ENCODE data around the gene EEF1AKMT1. TPM values are rescaled to one million over a fixed set of nuclear protein-coding genes. Genes with fewer than 3 reads are reported as not detected.
"Not testable (repeated sequence)": the region's sequence is repeated elsewhere in the genome, so short reads cannot be mapped to it uniquely, and the experiment has no call there.

EEF1AKMT1 gene
- total RNA-seq, 1 donor from 2014 or later: 12.9 TPM

- H3K27ac Mint-ChIP-seq: no peak overlapping the region
- no peaks in the 10 kb centered on the region for H3K9me3 Mint-ChIP-seq
- DNase-seq (ENCODE audit: low spot score): no peak
- peaks cover 55% of the 10 kb centered on the region for H3K27me3 Mint-ChIP-seq (ENCODE audit: insufficient read depth)
- intact Hi-C loops (cut with micrococcal nuclease): loop anchor here (10.0 kb wide), 2 partner anchors 285 to 475 kb away; partner anchors contain the start of genes MRPL57 and SKA3
- H3K4me1 Mint-ChIP-seq (ENCODE audit: low read depth): peaks cover 5% of the 10 kb centered on the region
- no peak overlapping the region for H3K4me3 Mint-ChIP-seq
- H3K36me3 Mint-ChIP-seq (ENCODE audit: low read depth): no peaks in the 10 kb centered on the region
These were observed 74.0 kb downstream of the EEF1AKMT1 start for GRCh38 chr13:20699715-20700114.

DNA sequence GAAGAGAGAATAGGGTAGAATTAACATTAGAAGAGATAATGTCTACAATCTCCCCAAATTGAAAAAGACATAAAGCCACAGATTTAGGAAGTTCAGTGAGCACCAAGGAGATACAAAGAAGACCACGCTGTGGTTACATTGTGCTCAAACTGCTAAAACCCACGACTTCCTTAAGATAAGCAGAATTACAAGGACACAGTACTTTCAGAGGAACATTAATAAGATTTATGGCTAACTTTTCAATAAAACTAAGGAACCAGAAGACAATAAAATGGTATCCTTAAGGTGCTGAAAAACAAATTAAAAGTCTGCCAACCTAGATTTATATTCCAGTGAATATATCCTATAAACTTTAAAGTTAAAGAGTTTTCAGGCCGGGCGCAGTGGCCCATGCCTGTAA, 77.7 kb downstream of the EEF1AKMT1 start:
- Mint-ChIP-seq H3K9me3 (no peaks in the 10 kb centered on the region), H3K27ac (no peak overlapping the region), H3K27me3 (ENCODE audit: insufficient read depth) (peaks cover 34% of the 10 kb centered on the region), H3K4me3 (no peak overlapping the region), H3K36me3 (ENCODE audit: low read depth) (no peaks in the 10 kb centered on the region), H3K4me1 (ENCODE audit: low read depth) (no peaks in the 10 kb centered on the region)
- intact Hi-C loops (cut with micrococcal nuclease): no loop called here
- DNase-seq (ENCODE audit: low spot score): no peak

DNA sequence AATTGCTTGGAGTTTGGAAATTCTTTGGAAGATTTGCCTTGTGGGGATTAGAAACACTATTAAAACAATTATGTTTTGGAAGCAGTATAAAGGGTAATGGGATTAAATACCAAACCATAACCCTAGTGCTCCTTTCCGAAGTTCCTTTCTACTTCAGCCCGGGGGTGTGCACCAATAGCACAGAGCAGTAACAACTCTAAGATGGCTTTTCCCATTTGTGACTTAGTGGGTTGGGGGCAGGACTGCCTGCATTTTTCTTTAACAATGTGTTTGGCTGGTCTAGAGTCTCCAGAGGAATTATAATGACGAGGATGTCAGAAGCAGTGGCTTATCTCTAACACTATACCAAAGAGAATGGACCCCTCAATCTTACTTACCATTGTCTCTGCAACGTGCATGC, 82.1 kb downstream of the EEF1AKMT1 start:
- Mint-ChIP-seq H3K27me3 (ENCODE audit: insufficient read depth) (peaks cover 13% of the 10 kb centered on the region), H3K36me3 (ENCODE audit: low read depth) (no peaks in the 10 kb centered on the region), H3K4me3 (no peak overlapping the region)

GRCh38 chr13:20689291-20689690, 84.5 kb downstream of the EEF1AKMT1 start:
- Mint-ChIP-seq H3K27ac (no peak overlapping the region), H3K9me3 (no peaks in the 10 kb centered on the region), H3K4me3 (no peak overlapping the region), H3K27me3 (ENCODE audit: insufficient read depth) (no peaks in the 10 kb centered on the region), H3K4me1 (ENCODE audit: low read depth) (no peaks in the 10 kb centered on the region), H3K36me3 (ENCODE audit: low read depth) (no peaks in the 10 kb centered on the region)
- DNase-seq (ENCODE audit: low spot score): no peak
- intact Hi-C loops (cut with micrococcal nuclease): no loop called here

More for the DNA sequence above, 82.1 kb downstream of the EEF1AKMT1 start:
- intact Hi-C loops (cut with micrococcal nuclease): no loop called here
- H3K9me3 Mint-ChIP-seq: no peaks in the 10 kb centered on the region
- H3K4me1 Mint-ChIP-seq (ENCODE audit: low read depth): no peaks in the 10 kb centered on the region
- DNase-seq (ENCODE audit: low spot score): no peak
- H3K27ac Mint-ChIP-seq: no peak overlapping the region

DNA sequence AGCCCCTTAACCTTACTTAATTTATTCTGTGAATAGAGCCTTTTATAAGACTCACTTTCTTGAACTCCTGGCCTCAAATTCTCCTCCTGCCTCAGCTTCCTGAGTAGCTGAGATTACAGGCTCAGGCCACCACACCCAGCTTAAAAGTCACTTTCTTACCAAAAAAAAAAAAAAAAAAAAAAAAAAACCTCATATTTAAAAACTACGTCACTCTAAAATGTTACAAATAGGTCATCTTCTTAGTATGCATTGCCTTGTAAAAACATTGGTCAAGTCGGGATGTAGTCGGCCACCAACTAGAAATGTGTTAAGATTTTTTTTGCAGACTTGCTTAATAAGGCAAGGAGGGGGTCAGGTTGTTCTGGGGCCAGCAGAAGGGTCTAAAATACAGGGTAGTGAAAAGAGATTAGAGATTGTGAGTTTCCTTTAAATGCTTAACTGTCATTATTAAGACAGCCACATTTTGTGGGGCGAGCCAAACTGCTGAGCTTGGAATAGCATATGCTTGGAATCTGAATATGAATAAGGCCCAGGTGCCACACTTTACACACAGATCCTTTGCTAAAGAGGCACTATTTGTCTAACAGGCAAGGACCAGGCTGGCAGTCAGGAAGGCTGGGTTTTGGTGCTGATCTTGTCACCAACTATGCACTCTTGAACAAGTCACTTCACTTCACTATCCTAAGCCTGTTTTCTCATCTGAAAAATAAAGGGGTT, 86.7 kb downstream of the EEF1AKMT1 start:
- Mint-ChIP-seq H3K27ac (no peak overlapping the region), H3K9me3 (no peaks in the 10 kb centered on the region), H3K4me1 (ENCODE audit: low read depth) (no peaks in the 10 kb centered on the region), H3K27me3 (ENCODE audit: insufficient read depth) (no peaks in the 10 kb centered on the region), H3K4me3 (no peak overlapping the region), H3K36me3 (ENCODE audit: low read depth) (no peaks in the 10 kb centered on the region)
- intact Hi-C loops (cut with micrococcal nuclease): no loop called here
- DNase-seq (ENCODE audit: low spot score): no peak

- intact Hi-C loops (cut with micrococcal nuclease): no loop called here
- Mint-ChIP-seq H3K27ac (no peak overlapping the region), H3K4me1 (ENCODE audit: low read depth) (no peaks in the 10 kb centered on the region), H3K9me3 (no peaks in the 10 kb centered on the region), H3K36me3 (ENCODE audit: low read depth) (no peaks in the 10 kb centered on the region), H3K4me3 (no peak overlapping the region), H3K27me3 (ENCODE audit: insufficient read depth) (no peaks in the 10 kb centered on the region)
- no peak for DNase-seq (ENCODE audit: low spot score)
These were observed 87.6 kb downstream of the EEF1AKMT1 start for GRCh38 chr13:20686167-20686566.

GRCh38 chr13:20685092-20685491, 88.7 kb downstream of the EEF1AKMT1 start:
- no peak overlapping the region for H3K27ac Mint-ChIP-seq
- H3K4me3 Mint-ChIP-seq: no peak overlapping the region
- H3K36me3 Mint-ChIP-seq (ENCODE audit: low read depth): no peaks in the 10 kb centered on the region
- no peaks in the 10 kb centered on the region for H3K4me1 Mint-ChIP-seq (ENCODE audit: low read depth)
- intact Hi-C loops (cut with micrococcal nuclease): no loop called here
- peaks cover 4% of the 10 kb centered on the region for H3K27me3 Mint-ChIP-seq (ENCODE audit: insufficient read depth)
- no peak for DNase-seq (ENCODE audit: low spot score)
- H3K9me3 Mint-ChIP-seq: no peaks in the 10 kb centered on the region

GRCh38 chr13:20684546-20684945, 89.2 kb downstream of the EEF1AKMT1 start:
- intact Hi-C loops (cut with micrococcal nuclease): no loop called here

DNA sequence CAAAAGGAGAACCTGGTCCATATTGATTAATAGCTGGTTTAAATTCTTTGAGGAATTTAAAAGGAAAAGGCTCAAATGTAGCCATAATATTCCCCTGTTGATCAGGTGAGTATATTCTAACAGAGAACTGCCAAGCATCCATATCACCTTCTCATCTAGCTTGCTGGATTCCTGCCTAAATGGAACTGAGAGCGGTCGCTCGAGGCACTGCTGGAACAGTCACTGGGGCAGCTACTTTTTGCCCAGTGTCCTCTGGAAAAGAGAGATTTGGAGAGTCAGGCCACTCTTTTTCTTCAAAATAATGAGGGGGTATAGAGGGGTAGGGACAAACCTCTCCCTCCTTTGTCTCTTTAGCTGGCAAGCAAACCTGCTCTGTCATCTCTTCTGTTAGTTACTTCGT, 89.7 kb downstream of the EEF1AKMT1 start:
- no peak overlapping the region for H3K4me3 Mint-ChIP-seq
- H3K27ac Mint-ChIP-seq: no peak overlapping the region
- peaks cover 4% of the 10 kb centered on the region for H3K27me3 Mint-ChIP-seq (ENCODE audit: insufficient read depth)
- no peaks in the 10 kb centered on the region for H3K36me3 Mint-ChIP-seq (ENCODE audit: low read depth)
- no peaks in the 10 kb centered on the region for H3K9me3 Mint-ChIP-seq
- no peak for DNase-seq (ENCODE audit: low spot score)
- H3K4me1 Mint-ChIP-seq (ENCODE audit: low read depth): no peaks in the 10 kb centered on the region
- intact Hi-C loops (cut with micrococcal nuclease): no loop called here

More at GRCh38 chr13:20684546-20684945, 89.2 kb downstream of the EEF1AKMT1 start:
- H3K27me3 Mint-ChIP-seq (ENCODE audit: insufficient read depth): peaks cover 4% of the 10 kb centered on the region
- DNase-seq (ENCODE audit: low spot score): no peak
- H3K9me3 Mint-ChIP-seq: no peaks in the 10 kb centered on the region
- H3K27ac Mint-ChIP-seq: no peak overlapping the region
- H3K4me3 Mint-ChIP-seq: no peak overlapping the region
- H3K4me1 Mint-ChIP-seq (ENCODE audit: low read depth): no peaks in the 10 kb centered on the region
- H3K36me3 Mint-ChIP-seq (ENCODE audit: low read depth): no peaks in the 10 kb centered on the region

- peaks cover 4% of the 10 kb centered on the region for H3K27me3 Mint-ChIP-seq (ENCODE audit: insufficient read depth)
- no peak overlapping the region for H3K4me3 Mint-ChIP-seq
- intact Hi-C loops (cut with micrococcal nuclease): no loop called here
- H3K4me1 Mint-ChIP-seq (ENCODE audit: low read depth): no peaks in the 10 kb centered on the region
- H3K27ac Mint-ChIP-seq: no peak overlapping the region
- H3K36me3 Mint-ChIP-seq (ENCODE audit: low read depth): no peaks in the 10 kb centered on the region
- no peaks in the 10 kb centered on the region for H3K9me3 Mint-ChIP-seq
- no peak for DNase-seq (ENCODE audit: low spot score)
These were observed 91.7 kb downstream of the EEF1AKMT1 start for GRCh38 chr13:20682061-20682460.

DNA sequence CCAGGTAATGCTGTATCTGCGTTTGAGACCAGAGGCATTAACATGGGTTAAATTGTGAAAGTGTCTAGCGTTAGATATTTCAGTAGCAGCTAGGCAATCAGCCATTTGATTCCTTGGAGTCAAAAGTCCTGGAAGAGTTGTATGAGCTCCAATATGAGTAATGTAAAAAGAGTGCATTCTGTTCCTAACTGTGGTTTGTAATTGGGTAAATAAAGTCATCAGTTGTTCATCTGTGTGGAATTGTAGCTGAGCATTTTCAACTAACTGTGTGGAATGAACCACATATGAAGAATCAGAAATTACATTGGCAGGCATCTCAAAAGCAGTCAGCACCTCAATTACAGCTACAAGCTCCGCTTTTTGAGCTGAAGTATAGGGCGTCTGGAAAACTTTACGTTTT, 92.3 kb downstream of the EEF1AKMT1 start:
- H3K36me3 Mint-ChIP-seq (ENCODE audit: low read depth); intact Hi-C loops (cut with micrococcal nuclease); H3K9me3 Mint-ChIP-seq: not testable (repeated sequence)

DNA sequence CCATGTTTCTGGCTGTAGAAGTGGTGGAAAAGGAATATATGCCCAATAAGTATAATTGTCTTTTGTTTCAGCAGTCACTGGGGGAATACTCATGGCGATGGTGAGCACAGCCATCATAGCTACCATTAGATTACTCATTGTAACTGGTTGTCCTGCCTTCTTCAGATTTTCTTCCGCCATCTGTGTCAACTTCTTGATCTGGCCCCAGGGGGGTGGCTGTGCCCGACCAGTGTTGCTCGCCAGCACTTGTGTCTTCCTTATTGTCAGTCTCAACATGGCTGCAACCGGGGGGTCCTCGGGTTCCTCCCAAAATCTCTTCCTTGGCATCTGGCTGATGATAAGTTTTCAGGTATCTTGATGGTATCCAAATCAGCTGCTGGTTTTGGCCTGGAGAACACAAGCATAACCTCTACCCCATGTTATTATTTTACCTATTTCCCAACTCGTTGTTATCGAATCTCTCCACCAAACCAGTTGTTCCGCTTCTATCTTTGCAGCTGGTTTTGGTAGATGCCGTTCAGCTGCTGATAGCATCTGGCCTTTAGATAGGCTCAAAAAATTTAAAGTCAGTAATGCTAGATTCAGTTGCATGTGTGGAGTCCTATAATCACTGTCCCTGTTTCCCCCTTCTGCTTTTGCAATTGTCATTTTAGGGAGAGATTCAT, 93.2 kb downstream of the EEF1AKMT1 start:
- Mint-ChIP-seq H3K4me3 (no peak overlapping the region), H3K9me3 (no peaks in the 10 kb centered on the region), H3K27ac (no peak overlapping the region), H3K4me1 (ENCODE audit: low read depth) (no peaks in the 10 kb centered on the region), H3K36me3 (ENCODE audit: low read depth) (no peaks in the 10 kb centered on the region), H3K27me3 (ENCODE audit: insufficient read depth) (peaks cover 4% of the 10 kb centered on the region)
- intact Hi-C loops (cut with micrococcal nuclease): no loop called here
- DNase-seq (ENCODE audit: low spot score): no peak

More for the DNA sequence above, 92.3 kb downstream of the EEF1AKMT1 start:
- not testable (repeated sequence) for H3K4me1 Mint-ChIP-seq (ENCODE audit: low read depth); H3K4me3 Mint-ChIP-seq; DNase-seq (ENCODE audit: low spot score); H3K27me3 Mint-ChIP-seq (ENCODE audit: insufficient read depth); H3K27ac Mint-ChIP-seq

- DNase-seq (ENCODE audit: low spot score): no peak
- Mint-ChIP-seq H3K27ac (no peak overlapping the region), H3K27me3 (ENCODE audit: insufficient read depth) (peaks cover 4% of the 10 kb centered on the region), H3K9me3 (no peaks in the 10 kb centered on the region), H3K36me3 (ENCODE audit: low read depth) (no peaks in the 10 kb centered on the region), H3K4me1 (ENCODE audit: low read depth) (no peaks in the 10 kb centered on the region), H3K4me3 (no peak overlapping the region)
- intact Hi-C loops (cut with micrococcal nuclease): no loop called here
These were observed 93.9 kb downstream of the EEF1AKMT1 start for GRCh38 chr13:20679879-20680278.
